ENCODE results near the gene GLYATL3. TPM values are rescaled to one million over a fixed set of nuclear protein-coding genes. Genes with fewer than 3 reads are reported as not detected.

GLYATL3 gene
- total and polyA plus RNA-seq, 2 of the 4 experiments (the other 2 are of a cell fraction), result not detected

- H2BK120ac ChIP-seq (ENCODE audit: low read depth, low read length), result no peak within 1 kb of the TSS; the same call in 1 of the 2 replicates
- H3K36me3 ChIP-seq (ENCODE audit: control insufficient read depth, insufficient read depth, low read length), result no peaks in the 10 kb centered on the region
- H3K23ac ChIP-seq (ENCODE audit: low read depth, low read length), result peak within 1 kb of the TSS; percentile 72
- H3K4me2 ChIP-seq (ENCODE audit: low read depth, low read length), result peak within 1 kb of the TSS; percentile 93
- ChIA-PET POLR2A (ENCODE audit: unreplicated experiment) (no interaction called here), CTCF (no interaction called here)
- H3K9ac ChIP-seq (ENCODE audit: low read depth, low read length), result peak within 1 kb of the TSS; percentile 83
- peak; percentile 93 for DNase-seq
- peak within 1 kb of the TSS; percentile 83 for H3K14ac ChIP-seq (replicated peaks; ENCODE audit: low read depth, low read length)
- no peaks in the 10 kb centered on the region for H3K9me1 ChIP-seq (ENCODE audit: insufficient read depth, low read length)
- H2AK9ac ChIP-seq (replicated peaks; ENCODE audit: low read depth, low read length, poor library complexity), result peak within 1 kb of the TSS; percentile 86
- H3K27me3 ChIP-seq (ENCODE audit: control insufficient read depth, insufficient read depth, low read length), result no peaks in the 10 kb centered on the region
- intact Hi-C loops (cut with micrococcal nuclease), result no loop called here
- peaks cover 30 to 36% of the 10 kb centered on the region in 2 experiments for H3K79me1 ChIP-seq (ENCODE audit: low read depth in 1 of 2, low read length in 2 of 2)
- peak within 1 kb of the TSS; percentile 56; the same call in 1 of the 2 replicates for H4K91ac ChIP-seq (ENCODE audit: insufficient read depth, low read depth, low read length)
- H4K20me1 ChIP-seq (ENCODE audit: insufficient read depth, low read length), result no peaks in the 10 kb centered on the region
- no peak within 1 kb of the TSS; the same call in 1 of the 2 replicates for H3K18ac ChIP-seq (ENCODE audit: low read depth, low read length)
- no peak within 1 kb of the TSS for H2BK15ac ChIP-seq (ENCODE audit: low read depth, low read length)
- BruUV-seq (replicated peaks), result no TSS peak
- H3K4me1 ChIP-seq (ENCODE audit: control insufficient read depth, insufficient read depth, low read length), result no peaks in the 10 kb centered on the region; the same call in 1 of the 2 replicates
- H3K4me3 ChIP-seq (ENCODE audit: insufficient read depth, low read depth, low read length), result peak within 1 kb of the TSS; percentile 82
- H3K9me3 ChIP-seq (ENCODE audit: control insufficient read depth, insufficient read depth, low read length), result no peaks in the 10 kb centered on the region
- H3K4ac ChIP-seq (ENCODE audit: low read depth, low read length), result peak within 1 kb of the TSS; percentile 73
- peak within 1 kb of the TSS; percentile 83 for H4K5ac ChIP-seq (ENCODE audit: low read depth, low read length)
- dilution Hi-C loops (cut with HindIII; ENCODE audit: low sequenced_read_pairs, unreplicated experiment), result no loop called here
- H3K27ac ChIP-seq (ENCODE audit: insufficient read depth, low read length), result peak within 1 kb of the TSS; percentile 51
- in situ Hi-C loops (cut with MboI; ENCODE audit: low sequenced_read_pairs), result no loop called here
- TF ChIP-seq NFE2L2 (IDR thresholded peaks at IDR 0.05; ENCODE audit: low read depth, low read length), result no peak
- TF ChIP-seq CHD1 (IDR thresholded peaks at IDR 0.05; ENCODE audit: low read depth, low read length), result no peak
- peak; percentile 63 for TF ChIP-seq MXI1 (IDR thresholded peaks at IDR 0.05; ENCODE audit: borderline replicate concordance, low read depth, low read length)
- TF ChIP-seq POLR2A (IDR thresholded peaks at IDR 0.05; ENCODE audit: low read depth, low read length), result peak; percentile 79
- 0 out of 2 replicates have a peak, but pooled peaks have one; percentile 12 for TF ChIP-seq USF2 (IDR thresholded peaks at IDR 0.05; ENCODE audit: low read depth, low read length)
- peak; percentile 82 for TF ChIP-seq MAZ (IDR thresholded peaks at IDR 0.05; ENCODE audit: borderline replicate concordance, low read depth, low read length)
- WGBS, 2 experiments (ENCODE audit: extremely low coverage in 2 of 2, insufficient read length in 1 of 2), result 0% methylated on average over 4 of the region's 37 CpGs; no CpG with 5 or more reads in 1 of the 2 experiments
- ATAC-seq (ENCODE audit: low read depth), result peak; percentile 100
- peak within 1 kb of the TSS; percentile 99 for H2AFZ ChIP-seq (replicated peaks; ENCODE audit: low read length, poor library complexity)
- peak within 1 kb of the TSS; percentile 86 to 94 for H4K8ac ChIP-seq (ENCODE audit: low read depth in 2 of 2, low read length in 2 of 2)
- peak within 1 kb of the TSS; percentile 78 for H3K56ac ChIP-seq (ENCODE audit: extremely low read depth, insufficient read depth, low read length)
- H2BK20ac ChIP-seq (ENCODE audit: low read depth, low read length), result no peak within 1 kb of the TSS
- peak within 1 kb of the TSS; percentile 72 for H2AK5ac ChIP-seq (ENCODE audit: low read depth, low read length)
- H2BK5ac ChIP-seq (ENCODE audit: low read depth, low read length, poor library complexity, severe bottlenecking), result peak within 1 kb of the TSS; percentile 22
Observed at GRCh38 chr6:49462927-49463611, 36.7 kb upstream of the GLYATL3 start, which contains the start of the genes CENPQ and MMUT. Gene CENPQ (plus strand): TSS chr6:49463370. CDS start chr6:49470177, 6,807 bp downstream. Gene MMUT (minus strand): TSS chr6:49463253. CDS start chr6:49459466, 3,787 bp downstream.

Data from IMR-90 (cell line).